PC-9 (cell line): ENCODE data around the gene AHNAK.

Source experiments
- CTCF ChIP-seq: fragments of 200-600 bp; sonication (generic); conservative IDR thresholded peaks from 2 replicates; pipeline ENCODE4 v1.6.1; 2017; ENCODE audit warnings: mixed run types, antibody characterized with exemption, mild to moderate bottlenecking, moderate library complexity
- EZH2 ChIP-seq: fragments of 200-600 bp; sonication (generic); IDR thresholded peaks from 2 replicates; pipeline ENCODE4 v1.8.0; 2017; ENCODE audit warnings: antibody characterized with exemption, low read depth

- no peak for TF ChIP-seq CTCF
- TF ChIP-seq EZH2 = no peak
Measured at GRCh38 chr11:62536301-62536957, 10.2 kb downstream of the AHNAK start.
